SK-N-SH (cell line): ENCODE data around the gene TOMM70.
"Not testable (repeated sequence)": the region's sequence is repeated elsewhere in the genome, so short reads cannot be mapped to it uniquely, and the experiment has no call there.

Experiments used
- EP300 ChIP-seq, 2 experiments: IDR thresholded peaks; 2 replicates each; pipeline versions ENCODE4 v1.4.0 to v1.6.1; 2012; ENCODE audit warnings: borderline replicate concordance in 1 of 2, low read depth in 1 of 2, low read length in 1 of 2
- POLR2AphosphoS5 ChIP-seq: IDR thresholded peaks from 2 replicates; pipeline ENCODE4 v1.6.1; 2012; ENCODE audit warnings: low read depth, low read length
- RAD21 ChIP-seq: IDR thresholded peaks from 2 replicates; pipeline ENCODE4 v1.6.1; 2012; ENCODE audit warnings: mild to moderate bottlenecking, low read length
- RFX5 ChIP-seq: IDR thresholded peaks from 2 replicates; pipeline ENCODE4 v1.6.1; 2012; ENCODE audit warnings: mild to moderate bottlenecking, improper control_type of control experiment, low read length
- RXRA ChIP-seq: IDR thresholded peaks from 2 replicates; pipeline ENCODE4 v1.4.0; 2012; ENCODE audit warnings: low read depth, mild to moderate bottlenecking, borderline replicate concordance
- TF ChIP-seq, protein P1 (sequence below): fragments of 200-600 bp; sonication (generic); IDR thresholded peaks from 2 replicates; pipeline ENCODE4 v1.6.1; 2017; ENCODE audit warnings: antibody characterized with exemption, mild to moderate bottlenecking, moderate library complexity
- TF ChIP-seq, protein P2 (sequence below): IDR thresholded peaks from 2 replicates; pipeline ENCODE4 v1.4.0; 2012; ENCODE audit warnings: low read depth
- TF ChIP-seq, protein P3 (sequence below): IDR thresholded peaks from 2 replicates; pipeline ENCODE4 v1.4.0; 2012; ENCODE audit warnings: low read depth, borderline replicate concordance

DNA sequence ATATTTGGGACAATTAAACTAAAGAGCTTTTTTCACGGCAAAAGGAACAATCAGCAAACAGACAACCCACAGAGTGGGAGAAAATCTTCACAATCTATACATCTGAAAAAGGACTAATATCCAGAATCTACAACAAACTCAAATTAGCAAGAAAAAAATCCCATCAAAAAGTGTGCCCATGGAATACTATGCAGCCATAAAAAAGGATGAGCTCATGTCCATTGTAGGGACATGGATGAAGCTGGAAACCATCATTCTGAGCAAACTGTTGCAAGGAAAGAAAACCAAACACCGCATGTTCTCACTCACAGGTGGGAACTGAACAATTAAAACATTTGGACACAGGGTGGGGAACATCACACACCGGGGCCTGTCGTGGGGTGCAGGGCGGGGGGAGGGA lies 73.5 kb downstream of the TOMM70 start:
- TF ChIP-seq, protein P1, sequence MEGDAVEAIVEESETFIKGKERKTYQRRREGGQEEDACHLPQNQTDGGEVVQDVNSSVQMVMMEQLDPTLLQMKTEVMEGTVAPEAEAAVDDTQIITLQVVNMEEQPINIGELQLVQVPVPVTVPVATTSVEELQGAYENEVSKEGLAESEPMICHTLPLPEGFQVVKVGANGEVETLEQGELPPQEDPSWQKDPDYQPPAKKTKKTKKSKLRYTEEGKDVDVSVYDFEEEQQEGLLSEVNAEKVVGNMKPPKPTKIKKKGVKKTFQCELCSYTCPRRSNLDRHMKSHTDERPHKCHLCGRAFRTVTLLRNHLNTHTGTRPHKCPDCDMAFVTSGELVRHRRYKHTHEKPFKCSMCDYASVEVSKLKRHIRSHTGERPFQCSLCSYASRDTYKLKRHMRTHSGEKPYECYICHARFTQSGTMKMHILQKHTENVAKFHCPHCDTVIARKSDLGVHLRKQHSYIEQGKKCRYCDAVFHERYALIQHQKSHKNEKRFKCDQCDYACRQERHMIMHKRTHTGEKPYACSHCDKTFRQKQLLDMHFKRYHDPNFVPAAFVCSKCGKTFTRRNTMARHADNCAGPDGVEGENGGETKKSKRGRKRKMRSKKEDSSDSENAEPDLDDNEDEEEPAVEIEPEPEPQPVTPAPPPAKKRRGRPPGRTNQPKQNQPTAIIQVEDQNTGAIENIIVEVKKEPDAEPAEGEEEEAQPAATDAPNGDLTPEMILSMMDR = not testable (repeated sequence)
- TF ChIP-seq, protein P2, sequence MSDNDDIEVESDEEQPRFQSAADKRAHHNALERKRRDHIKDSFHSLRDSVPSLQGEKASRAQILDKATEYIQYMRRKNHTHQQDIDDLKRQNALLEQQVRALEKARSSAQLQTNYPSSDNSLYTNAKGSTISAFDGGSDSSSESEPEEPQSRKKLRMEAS = not testable (repeated sequence)
- TF ChIP-seq RFX5; RXRA; POLR2AphosphoS5; RAD21; EP300 (IDR thresholded peaks at IDR 0.05; ENCODE audit: borderline replicate concordance in 1 of 2, low read depth in 1 of 2, low read length in 1 of 2): not testable (repeated sequence)
- TF ChIP-seq, protein P3, sequence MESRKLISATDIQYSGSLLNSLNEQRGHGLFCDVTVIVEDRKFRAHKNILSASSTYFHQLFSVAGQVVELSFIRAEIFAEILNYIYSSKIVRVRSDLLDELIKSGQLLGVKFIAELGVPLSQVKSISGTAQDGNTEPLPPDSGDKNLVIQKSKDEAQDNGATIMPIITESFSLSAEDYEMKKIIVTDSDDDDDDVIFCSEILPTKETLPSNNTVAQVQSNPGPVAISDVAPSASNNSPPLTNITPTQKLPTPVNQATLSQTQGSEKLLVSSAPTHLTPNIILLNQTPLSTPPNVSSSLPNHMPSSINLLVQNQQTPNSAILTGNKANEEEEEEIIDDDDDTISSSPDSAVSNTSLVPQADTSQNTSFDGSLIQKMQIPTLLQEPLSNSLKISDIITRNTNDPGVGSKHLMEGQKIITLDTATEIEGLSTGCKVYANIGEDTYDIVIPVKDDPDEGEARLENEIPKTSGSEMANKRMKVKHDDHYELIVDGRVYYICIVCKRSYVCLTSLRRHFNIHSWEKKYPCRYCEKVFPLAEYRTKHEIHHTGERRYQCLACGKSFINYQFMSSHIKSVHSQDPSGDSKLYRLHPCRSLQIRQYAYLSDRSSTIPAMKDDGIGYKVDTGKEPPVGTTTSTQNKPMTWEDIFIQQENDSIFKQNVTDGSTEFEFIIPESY = not testable (repeated sequence)
